HCT116 (cell line): ENCODE measurements around the gene PCNX1.

ENCODE experiments used
- CTCF ChIP-seq, 3 experiments: fragments of 200-600 bp in 1 of 3; sonication (generic) in 1 of 3; IDR thresholded peaks in 2 of 3; conservative IDR thresholded peaks in 1 of 3; 2 replicates each; pipeline ENCODE4 v1.5.1; 2012 to 2017; ENCODE audit warnings: low read depth in 2 of 3, low read length in 2 of 3, antibody characterized with exemption in 1 of 3, borderline replicate concordance in 1 of 3, control low read depth in 1 of 3, mild to moderate bottlenecking in 1 of 3, mixed read lengths in 1 of 3, mixed run types in 1 of 3, moderate library complexity in 1 of 3; ENCODE audit not compliant: insufficient read depth in 1 of 3
- POLR2A ChIP-seq: IDR thresholded peaks from 2 replicates; pipeline ENCODE4 v1.7.0; 2011; ENCODE audit warnings: borderline replicate concordance; ENCODE audit not compliant: insufficient read depth, insufficient read length; ENCODE audit errors: extremely low read depth
- RAD21 ChIP-seq: IDR thresholded peaks from 2 replicates; pipeline ENCODE4 v1.6.1; 2012; ENCODE audit warnings: low read depth, mild to moderate bottlenecking
- SIN3A ChIP-seq: IDR thresholded peaks from 2 replicates; pipeline ENCODE4 v1.6.1; 2012; ENCODE audit warnings: low read depth
- ZNF274 ChIP-seq: fragments of 200-500 bp; sonication (Bioruptor generic); IDR thresholded peaks from 2 replicates; pipeline ENCODE4 v1.6.1; 2014; ENCODE audit warnings: mild to moderate bottlenecking, low read depth, low read length, inconsistent platforms

GRCh38 chr14:71063351-71063750, 156.1 kb downstream of the PCNX1 start:
- TF ChIP-seq CTCF (IDR thresholded peaks at IDR 0.05 in 2 of 3, conservative IDR thresholded peaks at IDR 0.05 in 1 of 3; ENCODE audit: borderline replicate concordance in 1 of 3, insufficient read depth in 1 of 3, low read depth in 2 of 3, low read length in 2 of 3) (no peak), POLR2A (no peak), ZNF274 (no peak), RAD21 (no peak), SIN3A (no peak)
